Measurements from ENCODE around the gene PYGM. TPM values are rescaled to one million over a fixed set of nuclear protein-coding genes. Genes with fewer than 3 reads are reported as not detected.

Gene PYGM
- total RNA-seq, 1 experiment from 2014 or later = 1.6 TPM

- no peak overlapping the region for H3K4me2 ChIP-seq
- intact Hi-C loops (cut with micrococcal nuclease; ENCODE audit: unreplicated experiment) = no loop called here
- H2AFZ ChIP-seq = no peak overlapping the region
- H3K4me1 ChIP-seq (replicated peaks; ENCODE audit: insufficient read depth) = no peaks in the 10 kb centered on the region
- H3K9me3 ChIP-seq (ENCODE audit: insufficient read depth, low read depth) = no peaks in the 10 kb centered on the region
- H3K27me3 ChIP-seq (ENCODE audit: insufficient read depth, low read depth) = no peaks in the 10 kb centered on the region
- H3K27ac ChIP-seq = no peak overlapping the region
- DNase-seq = no peak
- POLR2A ChIA-PET (ENCODE audit: unreplicated experiment) = no interaction called here
- BruUV-seq (replicated peaks) = no TSS peak
- H3K36me3 ChIP-seq (ENCODE audit: low read depth) = no peaks in the 10 kb centered on the region
- H3F3A ChIP-seq (ENCODE audit: insufficient read depth, low read depth) = no peaks in the 10 kb centered on the region
- TF ChIP-seq EZH2 (IDR thresholded peaks at IDR 0.05; ENCODE audit: low read depth) = no peak
- no peak for TF ChIP-seq CTCF (conservative IDR thresholded peaks at IDR 0.05)
- H3K4me3 ChIP-seq = no peak overlapping the region
- no peaks in the 10 kb centered on the region for H3K79me2 ChIP-seq (ENCODE audit: low read depth)
- no peaks in the 10 kb centered on the region for H4K20me1 ChIP-seq (ENCODE audit: insufficient read depth)
- no peaks in the 10 kb centered on the region for H3K9me2 ChIP-seq (ENCODE audit: insufficient read depth)
- CTCF ChIA-PET = no interaction called here
These were observed 30.7 kb upstream of the PYGM start for GRCh38 chr11:64790205-64791095.

GRCh38 chr11:64789331-64790204 lies 29.8 kb upstream of the PYGM start:
- intact Hi-C loops (cut with micrococcal nuclease; ENCODE audit: unreplicated experiment) = loop anchor here (10.0 kb wide), 1 partner anchor 465 kb away; no protein-coding TSS in a partner anchor
- no peaks in the 10 kb centered on the region for H3K9me3 ChIP-seq (ENCODE audit: insufficient read depth, low read depth)
- TF ChIP-seq CTCF (conservative IDR thresholded peaks at IDR 0.05) = no peak
- TF ChIP-seq EZH2 (IDR thresholded peaks at IDR 0.05; ENCODE audit: low read depth) = no peak
- no peaks in the 10 kb centered on the region for H3K4me1 ChIP-seq (replicated peaks; ENCODE audit: insufficient read depth)
- no peak overlapping the region for H3K27ac ChIP-seq
- H3K4me2 ChIP-seq = no peak overlapping the region
- H3K27me3 ChIP-seq (ENCODE audit: insufficient read depth, low read depth) = no peaks in the 10 kb centered on the region
- H3K9me2 ChIP-seq (ENCODE audit: insufficient read depth) = no peaks in the 10 kb centered on the region
- H3K4me3 ChIP-seq = no peak overlapping the region
- H3F3A ChIP-seq (ENCODE audit: insufficient read depth, low read depth) = 0 out of 2 replicates have a peak, but pooled peaks cover 7% of the 10 kb centered on the region
- CTCF ChIA-PET = no interaction called here
- H3K36me3 ChIP-seq (ENCODE audit: low read depth) = no peaks in the 10 kb centered on the region
- BruUV-seq (replicated peaks) = no TSS peak
- POLR2A ChIA-PET (ENCODE audit: unreplicated experiment) = no interaction called here
- no peak for DNase-seq
- no peaks in the 10 kb centered on the region for H4K20me1 ChIP-seq (ENCODE audit: insufficient read depth)
- H2AFZ ChIP-seq = no peak overlapping the region
- H3K79me2 ChIP-seq (ENCODE audit: low read depth) = no peaks in the 10 kb centered on the region
